OCI-LY1 (cell line): ENCODE measurements around the gene C9orf72.

Experiments
- EZH2 ChIP-seq: fragments of 200-600 bp; sonication (generic), shearing (Covaris generic); IDR thresholded peaks from 2 replicates; pipeline ENCODE4 v1.8.0; 2017; ENCODE audit warnings: borderline replicate concordance, mixed run types, mild to moderate bottlenecking, antibody characterized with exemption, low read length, moderate library complexity, mixed read lengths
- TF ChIP-seq, protein P1 (sequence below): fragments of 200-600 bp; sonication (generic), shearing (Covaris generic); IDR thresholded peaks from 2 replicates; pipeline ENCODE4 v1.5.1; 2017; ENCODE audit warnings: mild to moderate bottlenecking, antibody characterized with exemption, low read length, moderate library complexity, mixed read lengths

DNA sequence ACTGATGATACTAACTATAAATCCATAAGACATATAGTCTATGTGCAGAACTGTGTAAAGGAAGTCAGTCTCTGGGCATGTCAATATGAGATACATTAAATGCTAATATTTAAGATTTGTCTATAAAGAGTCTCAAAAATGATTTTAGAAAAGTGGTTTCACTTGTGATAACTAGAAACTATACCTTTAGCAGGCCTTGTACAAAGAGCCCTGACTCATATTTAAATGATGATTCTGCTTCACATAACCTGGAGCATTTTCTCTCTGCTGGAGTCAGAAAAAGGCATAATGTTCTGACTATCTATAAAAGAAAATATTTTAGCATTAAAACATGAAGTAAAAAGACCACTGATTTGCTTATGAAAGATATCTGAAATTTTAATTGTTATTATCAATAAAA, 15.0 kb downstream of the C9orf72 start:
- no peak for TF ChIP-seq EZH2
- TF ChIP-seq, protein P1, sequence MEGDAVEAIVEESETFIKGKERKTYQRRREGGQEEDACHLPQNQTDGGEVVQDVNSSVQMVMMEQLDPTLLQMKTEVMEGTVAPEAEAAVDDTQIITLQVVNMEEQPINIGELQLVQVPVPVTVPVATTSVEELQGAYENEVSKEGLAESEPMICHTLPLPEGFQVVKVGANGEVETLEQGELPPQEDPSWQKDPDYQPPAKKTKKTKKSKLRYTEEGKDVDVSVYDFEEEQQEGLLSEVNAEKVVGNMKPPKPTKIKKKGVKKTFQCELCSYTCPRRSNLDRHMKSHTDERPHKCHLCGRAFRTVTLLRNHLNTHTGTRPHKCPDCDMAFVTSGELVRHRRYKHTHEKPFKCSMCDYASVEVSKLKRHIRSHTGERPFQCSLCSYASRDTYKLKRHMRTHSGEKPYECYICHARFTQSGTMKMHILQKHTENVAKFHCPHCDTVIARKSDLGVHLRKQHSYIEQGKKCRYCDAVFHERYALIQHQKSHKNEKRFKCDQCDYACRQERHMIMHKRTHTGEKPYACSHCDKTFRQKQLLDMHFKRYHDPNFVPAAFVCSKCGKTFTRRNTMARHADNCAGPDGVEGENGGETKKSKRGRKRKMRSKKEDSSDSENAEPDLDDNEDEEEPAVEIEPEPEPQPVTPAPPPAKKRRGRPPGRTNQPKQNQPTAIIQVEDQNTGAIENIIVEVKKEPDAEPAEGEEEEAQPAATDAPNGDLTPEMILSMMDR = no peak
